Measurements from ENCODE around the gene STX19. TPM values are rescaled to one million over a fixed set of nuclear protein-coding genes. Genes with fewer than 3 reads are reported as not detected.

STX19 gene
- total RNA-seq, 4 donors from 2014 or later, result not detected

DNA sequence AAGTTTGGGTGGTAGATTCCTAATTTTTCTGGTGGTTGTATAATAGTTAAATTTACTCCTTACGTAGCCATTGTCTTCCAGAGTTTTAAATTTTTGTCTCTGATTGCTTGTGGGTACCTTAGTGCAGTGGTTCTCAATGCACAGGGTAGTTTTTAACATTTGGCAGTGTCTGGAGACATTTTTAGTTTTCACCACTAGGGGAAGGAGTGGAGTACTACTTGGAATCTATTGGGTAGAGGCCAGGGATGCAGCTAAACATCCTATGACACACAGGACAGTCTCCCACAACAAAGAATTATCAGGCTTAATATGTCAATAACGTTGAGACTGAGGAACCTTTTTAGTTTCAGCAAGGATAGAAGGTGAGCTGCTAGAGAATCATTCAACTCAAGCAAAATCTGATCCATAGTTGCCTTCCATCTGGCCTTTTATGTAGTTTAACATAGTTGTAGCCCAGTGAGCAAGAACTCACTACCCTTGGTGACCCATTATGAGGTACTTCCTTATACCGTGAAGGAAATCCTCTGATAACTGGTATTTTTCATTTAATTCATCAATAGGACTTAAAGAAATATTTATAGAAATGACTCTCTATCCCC lies 8.6 kb upstream of the STX19 start:
- TF ChIP-seq, protein P1, sequence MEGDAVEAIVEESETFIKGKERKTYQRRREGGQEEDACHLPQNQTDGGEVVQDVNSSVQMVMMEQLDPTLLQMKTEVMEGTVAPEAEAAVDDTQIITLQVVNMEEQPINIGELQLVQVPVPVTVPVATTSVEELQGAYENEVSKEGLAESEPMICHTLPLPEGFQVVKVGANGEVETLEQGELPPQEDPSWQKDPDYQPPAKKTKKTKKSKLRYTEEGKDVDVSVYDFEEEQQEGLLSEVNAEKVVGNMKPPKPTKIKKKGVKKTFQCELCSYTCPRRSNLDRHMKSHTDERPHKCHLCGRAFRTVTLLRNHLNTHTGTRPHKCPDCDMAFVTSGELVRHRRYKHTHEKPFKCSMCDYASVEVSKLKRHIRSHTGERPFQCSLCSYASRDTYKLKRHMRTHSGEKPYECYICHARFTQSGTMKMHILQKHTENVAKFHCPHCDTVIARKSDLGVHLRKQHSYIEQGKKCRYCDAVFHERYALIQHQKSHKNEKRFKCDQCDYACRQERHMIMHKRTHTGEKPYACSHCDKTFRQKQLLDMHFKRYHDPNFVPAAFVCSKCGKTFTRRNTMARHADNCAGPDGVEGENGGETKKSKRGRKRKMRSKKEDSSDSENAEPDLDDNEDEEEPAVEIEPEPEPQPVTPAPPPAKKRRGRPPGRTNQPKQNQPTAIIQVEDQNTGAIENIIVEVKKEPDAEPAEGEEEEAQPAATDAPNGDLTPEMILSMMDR (IDR thresholded peaks at IDR 0.05), result peak in 2 of 3 experiments; percentile 26 to 53
- no peak for TF ChIP-seq POLR2A (IDR thresholded peaks at IDR 0.05; ENCODE audit: low read depth)
- no peak for DNase-seq (ENCODE audit: extremely low spot score)
- intact Hi-C loops (cut with DNase I), result no loop called here
- Histone ChIP-seq H3K27ac (replicated peaks in 1 of 4) (no peak overlapping the region), H3K4me1 (no peaks in the 10 kb centered on the region), H3K9me3 (no peaks in the 10 kb centered on the region), H3K36me3 (peaks cover 0 to 17% (median 3%) of the 10 kb centered on the region in 4 donors), H3K27me3 (no peaks in the 10 kb centered on the region), H3K4me3 (no peak overlapping the region)
- 83% methylated on average over 3 of the region's 3 CpGs for WGBS

DNA sequence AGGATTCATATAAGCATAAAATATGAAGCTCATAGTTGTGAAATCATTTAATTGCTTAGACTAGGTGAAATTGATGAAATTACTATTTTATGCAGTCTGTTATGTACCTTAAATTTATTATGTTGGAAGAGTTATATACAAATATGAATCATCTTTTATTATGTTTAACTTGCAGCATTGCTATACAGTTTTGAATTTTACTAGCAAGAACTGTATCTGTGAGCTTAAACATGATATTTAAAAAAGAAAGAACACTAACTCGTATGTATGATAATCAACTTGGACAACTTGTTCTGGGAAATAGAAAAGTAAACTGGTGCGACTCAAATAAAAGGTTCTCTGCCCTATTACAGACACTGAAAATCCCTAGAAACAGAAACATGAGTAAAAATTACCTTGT lies 1.8 kb downstream of the STX19 start:
- no peaks in the 10 kb centered on the region for H3K36me3 ChIP-seq
- H3K9me3 ChIP-seq, result no peaks in the 10 kb centered on the region
- WGBS, result 83% methylated on average over 2 of the region's 2 CpGs
- H3K4me1 ChIP-seq, result no peaks in the 10 kb centered on the region
- no peak overlapping the region for H3K27ac ChIP-seq (replicated peaks in 1 of 4)
- TF ChIP-seq EP300 (IDR thresholded peaks at IDR 0.05), result no peak
- TF ChIP-seq POLR2A (IDR thresholded peaks at IDR 0.05; ENCODE audit: low read depth), result no peak
- TF ChIP-seq, protein P1 (IDR thresholded peaks at IDR 0.05), result no peak
- no peak for TF ChIP-seq POLR2AphosphoS5 (IDR thresholded peaks at IDR 0.05)
- no peaks in the 10 kb centered on the region for H3K27me3 ChIP-seq
- intact Hi-C loops (cut with DNase I), result no loop called here
- H3K4me3 ChIP-seq, result no peak overlapping the region
- no peak for DNase-seq (ENCODE audit: extremely low spot score)

DNA sequence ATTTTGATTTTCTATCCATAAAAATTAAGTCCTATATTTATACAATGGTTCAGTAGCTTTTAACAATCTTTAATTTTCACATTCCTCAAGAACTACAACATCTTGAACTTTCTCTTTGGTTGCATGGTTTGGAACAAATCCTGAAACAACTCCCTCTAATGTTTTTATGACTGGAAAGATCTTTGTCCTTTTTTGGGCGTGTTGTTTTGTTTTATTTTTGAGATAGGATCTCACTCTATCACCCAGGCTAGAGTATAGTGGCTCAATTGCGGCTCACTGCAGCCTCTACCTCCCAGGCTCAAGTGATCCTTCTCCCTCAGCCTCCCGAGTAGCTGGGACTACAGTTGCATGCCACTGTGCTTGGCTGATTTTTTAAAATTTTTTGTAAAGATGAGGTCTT lies 4.0 kb downstream of the STX19 start:
- Histone ChIP-seq H3K9me3 (no peaks in the 10 kb centered on the region), H3K36me3 (peaks cover 0 to 3% (median 0%) of the 10 kb centered on the region in 4 donors), H3K4me1 (no peaks in the 10 kb centered on the region), H3K27ac (replicated peaks in 1 of 4) (no peak overlapping the region), H3K27me3 (no peaks in the 10 kb centered on the region), H3K4me3 (no peak overlapping the region)
- TF ChIP-seq POLR2A (IDR thresholded peaks at IDR 0.05; ENCODE audit: low read depth) (no peak), POLR2AphosphoS5 (IDR thresholded peaks at IDR 0.05) (no peak), EP300 (IDR thresholded peaks at IDR 0.05) (no peak)
- TF ChIP-seq, protein P1 (IDR thresholded peaks at IDR 0.05), result no peak
- no peak for DNase-seq (ENCODE audit: extremely low spot score)
- WGBS, result 94% methylated on average over 3 of the region's 3 CpGs
- intact Hi-C loops (cut with DNase I), result no loop called here

DNA sequence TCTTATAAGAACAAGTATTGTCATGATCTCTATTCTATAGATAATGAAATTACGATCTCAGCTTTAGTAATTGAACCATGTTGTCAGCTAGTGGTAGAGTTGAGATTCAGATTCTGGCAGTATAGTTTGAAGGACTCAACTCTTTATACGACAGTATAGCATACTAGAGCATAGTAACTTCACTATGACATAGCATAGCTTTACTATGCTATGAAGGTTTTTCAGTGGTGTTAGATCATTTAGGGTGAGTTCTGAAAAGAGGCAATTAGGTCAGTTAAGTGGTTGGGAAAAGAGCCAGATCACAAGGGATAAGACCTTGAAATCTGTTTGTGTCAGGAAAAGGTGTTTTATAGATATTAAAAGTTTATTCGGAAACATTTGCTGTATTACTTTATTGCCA lies 8.1 kb downstream of the STX19 start:
- Histone ChIP-seq H3K4me3 (no peak overlapping the region), H3K4me1 (no peaks in the 10 kb centered on the region), H3K36me3 (peaks cover 0 to 3% (median 0%) of the 10 kb centered on the region in 4 donors), H3K9me3 (no peaks in the 10 kb centered on the region), H3K27ac (replicated peaks in 1 of 4) (no peak overlapping the region), H3K27me3 (no peaks in the 10 kb centered on the region)
- no peak for DNase-seq (ENCODE audit: extremely low spot score)
- 94% methylated on average over 3 of the region's 3 CpGs for WGBS
- no peak for TF ChIP-seq POLR2A (IDR thresholded peaks at IDR 0.05; ENCODE audit: low read depth)
- TF ChIP-seq, protein P1 (IDR thresholded peaks at IDR 0.05), result no peak
- no peak for TF ChIP-seq EP300 (IDR thresholded peaks at IDR 0.05)
- intact Hi-C loops (cut with DNase I), result no loop called here

DNA sequence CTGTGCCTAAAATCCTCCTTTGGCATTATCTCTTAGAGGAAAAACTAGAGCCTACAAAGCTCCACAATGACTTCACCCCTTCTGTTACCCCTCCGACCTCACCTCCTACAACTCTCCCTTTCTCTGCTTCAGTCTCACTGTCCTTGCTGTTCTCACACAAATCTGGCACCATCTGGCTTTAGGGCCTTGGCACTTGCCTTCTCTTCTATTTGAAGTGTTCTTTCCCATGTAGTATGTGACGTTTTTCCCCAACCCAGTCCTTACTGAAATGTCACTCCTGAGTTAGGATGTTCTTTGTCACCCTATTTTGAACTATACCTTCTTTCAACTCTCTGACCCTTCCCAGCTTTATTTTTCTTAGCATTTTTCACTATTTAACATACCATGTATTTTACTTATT lies 8.7 kb downstream of the STX19 start:
- DNase-seq (ENCODE audit: extremely low spot score), result no peak
- H3K27me3 ChIP-seq, result no peaks in the 10 kb centered on the region
- H3K4me1 ChIP-seq, result no peaks in the 10 kb centered on the region
- no peaks in the 10 kb centered on the region for H3K9me3 ChIP-seq
- TF ChIP-seq EP300 (IDR thresholded peaks at IDR 0.05) (no peak), POLR2A (IDR thresholded peaks at IDR 0.05; ENCODE audit: low read depth) (no peak), POLR2AphosphoS5 (IDR thresholded peaks at IDR 0.05) (no peak)
- TF ChIP-seq, protein P1 (IDR thresholded peaks at IDR 0.05), result no peak
- H3K36me3 ChIP-seq, result peaks cover 0 to 3% (median 0%) of the 10 kb centered on the region in 4 donors
- H3K27ac ChIP-seq (replicated peaks in 1 of 4), result no peak overlapping the region
- WGBS, result 84% methylated on average over 2 of the region's 2 CpGs
- intact Hi-C loops (cut with DNase I), result no loop called here
- no peak overlapping the region for H3K4me3 ChIP-seq

Data from esophagus muscularis mucosa (tissue), 4 donors.